ENCODE results near the gene ERN2.

ERN2 gene

DNA sequence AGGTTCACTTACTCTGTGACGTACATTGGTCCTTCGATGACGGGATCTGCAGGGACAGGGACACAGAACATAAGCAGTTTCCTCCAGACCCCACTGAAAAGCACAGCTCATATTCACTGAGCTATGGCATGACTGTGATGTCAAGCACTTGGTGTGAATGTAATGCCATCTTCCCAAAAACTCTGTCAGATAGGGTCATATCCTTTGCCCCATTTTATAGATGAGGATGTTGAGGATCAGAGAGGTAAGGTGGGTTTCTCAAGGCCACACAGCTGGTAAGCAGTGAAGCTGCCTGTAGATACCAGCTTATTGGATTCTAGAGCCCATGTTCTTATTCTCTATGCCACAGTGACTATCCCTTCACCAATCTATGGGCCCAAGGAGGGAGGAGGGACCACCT is 2.5 kb downstream of the ERN2 start:
- no peaks in the 10 kb centered on the region for H3K36me3 ChIP-seq (ENCODE audit: control insufficient read depth, insufficient read depth, low read length)
- no peak overlapping the region for H3K4me3 ChIP-seq (replicated peaks; ENCODE audit: low read depth, low read length)
- DNase-seq (ENCODE audit: extremely low read depth, insufficient read length) = no peak
- no peaks in the 10 kb centered on the region; the same call in 1 of the 2 replicates for H3K27me3 ChIP-seq (replicated peaks; ENCODE audit: control insufficient read depth, insufficient read depth, low read length)
- TF ChIP-seq, protein P1, sequence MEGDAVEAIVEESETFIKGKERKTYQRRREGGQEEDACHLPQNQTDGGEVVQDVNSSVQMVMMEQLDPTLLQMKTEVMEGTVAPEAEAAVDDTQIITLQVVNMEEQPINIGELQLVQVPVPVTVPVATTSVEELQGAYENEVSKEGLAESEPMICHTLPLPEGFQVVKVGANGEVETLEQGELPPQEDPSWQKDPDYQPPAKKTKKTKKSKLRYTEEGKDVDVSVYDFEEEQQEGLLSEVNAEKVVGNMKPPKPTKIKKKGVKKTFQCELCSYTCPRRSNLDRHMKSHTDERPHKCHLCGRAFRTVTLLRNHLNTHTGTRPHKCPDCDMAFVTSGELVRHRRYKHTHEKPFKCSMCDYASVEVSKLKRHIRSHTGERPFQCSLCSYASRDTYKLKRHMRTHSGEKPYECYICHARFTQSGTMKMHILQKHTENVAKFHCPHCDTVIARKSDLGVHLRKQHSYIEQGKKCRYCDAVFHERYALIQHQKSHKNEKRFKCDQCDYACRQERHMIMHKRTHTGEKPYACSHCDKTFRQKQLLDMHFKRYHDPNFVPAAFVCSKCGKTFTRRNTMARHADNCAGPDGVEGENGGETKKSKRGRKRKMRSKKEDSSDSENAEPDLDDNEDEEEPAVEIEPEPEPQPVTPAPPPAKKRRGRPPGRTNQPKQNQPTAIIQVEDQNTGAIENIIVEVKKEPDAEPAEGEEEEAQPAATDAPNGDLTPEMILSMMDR (IDR thresholded peaks at IDR 0.05; ENCODE audit: insufficient read depth, low read length, poor library complexity, severe bottlenecking) = no peak

DNA sequence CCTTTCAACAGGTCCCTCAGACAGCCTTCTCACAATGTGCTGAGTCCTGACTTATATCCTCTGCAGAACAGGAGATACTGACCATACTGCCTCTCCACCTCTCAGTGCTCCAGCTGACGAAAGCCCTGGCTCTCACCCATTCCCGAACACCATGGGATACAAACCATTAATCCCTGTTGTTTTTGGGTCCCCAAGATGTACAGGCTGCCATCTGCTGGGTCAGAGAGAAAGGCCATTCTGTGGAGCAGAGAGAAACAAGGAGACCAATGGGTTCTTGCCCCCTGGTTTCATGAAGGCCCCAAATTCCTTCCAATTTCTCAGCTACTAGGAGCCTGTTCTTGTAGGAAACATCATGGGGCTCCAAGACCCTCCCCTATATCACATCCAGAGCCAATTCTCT is 3.0 kb downstream of the ERN2 start:
- Histone ChIP-seq H3K36me3 (ENCODE audit: control insufficient read depth, insufficient read depth, low read length) (no peaks in the 10 kb centered on the region), H3K4me3 (replicated peaks; ENCODE audit: low read depth, low read length) (no peak overlapping the region), H3K27me3 (replicated peaks; ENCODE audit: control insufficient read depth, insufficient read depth, low read length) (no peaks in the 10 kb centered on the region; the same call in 1 of the 2 replicates)
- DNase-seq (ENCODE audit: extremely low read depth, insufficient read length) = no peak
- TF ChIP-seq, protein P1 (IDR thresholded peaks at IDR 0.05; ENCODE audit: insufficient read depth, low read length, poor library complexity, severe bottlenecking) = no peak

DNA sequence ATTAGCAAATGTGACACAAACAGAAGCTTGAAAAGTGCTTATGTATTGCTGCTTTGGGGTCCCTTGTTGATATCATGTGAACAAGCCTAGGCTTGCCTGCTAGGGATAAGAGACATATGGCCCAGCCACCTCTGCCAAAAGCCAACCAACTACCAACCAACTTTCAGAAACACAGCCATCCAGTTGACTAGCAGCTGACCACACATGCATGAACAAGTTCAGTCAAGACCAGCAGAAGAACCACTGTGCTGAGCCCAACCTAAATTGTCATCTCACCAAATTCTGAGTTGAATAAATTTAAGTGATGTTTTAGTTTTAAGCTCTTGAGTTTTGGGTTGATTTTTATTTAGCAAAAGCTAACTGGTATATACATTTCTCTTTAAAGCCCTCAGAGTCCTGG is 3.5 kb downstream of the ERN2 start:
- H3K4me3 ChIP-seq (replicated peaks; ENCODE audit: low read depth, low read length) = no peak overlapping the region
- TF ChIP-seq, protein P1 (IDR thresholded peaks at IDR 0.05; ENCODE audit: insufficient read depth, low read length, poor library complexity, severe bottlenecking) = no peak
- no peaks in the 10 kb centered on the region; the same call in 1 of the 2 replicates for H3K27me3 ChIP-seq (replicated peaks; ENCODE audit: control insufficient read depth, insufficient read depth, low read length)
- no peaks in the 10 kb centered on the region for H3K36me3 ChIP-seq (ENCODE audit: control insufficient read depth, insufficient read depth, low read length)
- no peak for DNase-seq (ENCODE audit: extremely low read depth, insufficient read length)

DNA sequence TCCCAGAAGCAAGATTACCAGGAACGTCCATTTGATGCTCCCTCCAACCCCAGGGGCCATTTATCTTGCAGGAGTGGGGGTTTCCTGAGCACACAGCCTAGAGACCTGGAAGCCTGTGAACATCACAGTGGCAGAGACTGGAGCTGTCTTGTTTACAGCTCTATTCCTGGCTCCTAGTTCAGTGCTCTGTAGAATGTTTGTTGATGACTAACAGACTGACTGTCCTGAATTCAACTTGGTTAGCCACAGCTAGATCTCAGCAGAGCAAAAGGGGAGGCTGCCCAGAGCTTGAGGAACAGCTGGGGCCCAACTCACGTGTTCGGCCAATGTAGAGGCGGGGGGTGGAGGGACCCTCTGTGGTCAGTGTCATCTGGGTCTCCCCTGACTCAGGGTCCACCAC is 6.6 kb downstream of the ERN2 start:
- Histone ChIP-seq H3K27me3 (replicated peaks; ENCODE audit: control insufficient read depth, insufficient read depth, low read length) (no peaks in the 10 kb centered on the region), H3K4me3 (replicated peaks; ENCODE audit: low read depth, low read length) (no peak overlapping the region), H3K36me3 (ENCODE audit: control insufficient read depth, insufficient read depth, low read length) (no peaks in the 10 kb centered on the region)
- DNase-seq (ENCODE audit: extremely low read depth, insufficient read length) = no peak
- TF ChIP-seq, protein P1 (IDR thresholded peaks at IDR 0.05; ENCODE audit: insufficient read depth, low read length, poor library complexity, severe bottlenecking) = no peak

DNA sequence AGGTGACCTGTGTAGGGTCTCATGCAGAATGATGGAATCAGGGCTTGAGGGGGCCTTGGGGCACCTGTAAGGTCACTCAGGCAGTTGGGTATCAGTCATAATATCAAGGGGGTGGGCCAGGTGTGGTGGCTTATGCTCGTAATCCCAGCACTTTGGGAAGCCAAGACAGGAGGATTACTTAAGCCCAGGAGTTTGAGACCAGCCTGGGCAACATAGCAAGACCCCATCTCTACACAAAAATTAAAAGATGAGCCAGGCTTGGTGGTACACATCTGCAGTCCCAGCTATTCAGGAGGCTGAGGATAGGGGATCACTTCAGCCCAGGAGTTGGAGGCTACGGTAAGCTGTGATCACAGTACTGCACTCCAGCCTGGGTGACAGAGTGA is 7.5 kb downstream of the ERN2 start:
- no peak for DNase-seq (ENCODE audit: extremely low read depth, insufficient read length)
- H3K36me3 ChIP-seq (ENCODE audit: control insufficient read depth, insufficient read depth, low read length) = no peaks in the 10 kb centered on the region
- no peaks in the 10 kb centered on the region for H3K27me3 ChIP-seq (replicated peaks; ENCODE audit: control insufficient read depth, insufficient read depth, low read length)
- TF ChIP-seq, protein P1 (IDR thresholded peaks at IDR 0.05; ENCODE audit: insufficient read depth, low read length, poor library complexity, severe bottlenecking) = no peak
- H3K4me3 ChIP-seq (replicated peaks; ENCODE audit: low read depth, low read length) = no peak overlapping the region
